K562 (cell line): ENCODE results near the gene SERPINB5.

Source experiments
- ADNP ChIP-seq: fragments of 200-800 bp; sonication (Bioruptor generic); IDR thresholded peaks from 2 replicates; pipeline ENCODE4 v1.6.1; 2016; ENCODE audit warnings: missing genetic modification characterization, missing compliant biosample characterization
- BRCA1 ChIP-seq, 2 experiments: fragments of 450-650 bp in 1 of 2; sonication (generic) in 1 of 2; formaldehyde crosslinking in 1 of 2; IDR thresholded peaks; 2 replicates each; pipeline versions ENCODE4 v1.5.0 to v1.6.1; 2017 to 2020; ENCODE audit warnings: mild to moderate bottlenecking in 1 of 2, missing genetic modification reagents in 1 of 2
- HDAC2 ChIP-seq: fragments of 450-650 bp; IDR thresholded peaks from 2 replicates; pipeline ENCODE4 v1.6.1; 2016; ENCODE audit warnings: mild to moderate bottlenecking
- NFYB ChIP-seq: IDR thresholded peaks from 2 replicates; pipeline ENCODE4 v1.6.1; 2011; ENCODE audit warnings: mild to moderate bottlenecking, moderate library complexity; ENCODE audit not compliant: insufficient read length; ENCODE audit errors: extremely low read depth
- RBM22 ChIP-seq: fragments of 200-400 bp; formaldehyde crosslinking; IDR thresholded peaks from 2 replicates; pipeline ENCODE4 v1.6.1; 2018; ENCODE audit warnings: low read length, low read depth; ENCODE audit not compliant: poor library complexity, severe bottlenecking
- ZNF121 ChIP-seq: sonication (generic); formaldehyde crosslinking; conservative IDR thresholded peaks from 2 replicates; pipeline ENCODE4 v1.8.0; 2022; ENCODE audit warnings: missing genetic modification reagents
- ZNF785 ChIP-seq: fragments of 250-450 bp; sonication (Bioruptor Pico); IDR thresholded peaks from 2 replicates; pipeline ENCODE4 v1.4.0; 2020; ENCODE audit warnings: mild to moderate bottlenecking
- TF ChIP-seq, protein P1 (sequence below): fragments of 450-650 bp; formaldehyde crosslinking; IDR thresholded peaks from 2 replicates; pipeline ENCODE4 v1.4.0; 2020; ENCODE audit warnings: mild to moderate bottlenecking, moderate library complexity
- TF ChIP-seq, protein P2 (sequence below), 2 experiments: fragments of 450-650 bp in 1 of 2; sonication (generic) in 1 of 2; formaldehyde crosslinking in 1 of 2; IDR thresholded peaks in 1 of 2; conservative IDR thresholded peaks in 1 of 2; 2 replicates each; pipeline versions ENCODE4 v1.6.1 to v1.8.1; 2016 to 2023; ENCODE audit warnings: mild to moderate bottlenecking in 2 of 2, moderate library complexity in 2 of 2, inconsistent platforms in 1 of 2, missing genetic modification reagents in 1 of 2
- TF ChIP-seq, protein P3 (sequence below): IDR thresholded peaks from 2 replicates; pipeline ENCODE4 v1.6.1; 2012; ENCODE audit warnings: low read depth, low read length, improper control_type of control experiment, borderline replicate concordance

DNA sequence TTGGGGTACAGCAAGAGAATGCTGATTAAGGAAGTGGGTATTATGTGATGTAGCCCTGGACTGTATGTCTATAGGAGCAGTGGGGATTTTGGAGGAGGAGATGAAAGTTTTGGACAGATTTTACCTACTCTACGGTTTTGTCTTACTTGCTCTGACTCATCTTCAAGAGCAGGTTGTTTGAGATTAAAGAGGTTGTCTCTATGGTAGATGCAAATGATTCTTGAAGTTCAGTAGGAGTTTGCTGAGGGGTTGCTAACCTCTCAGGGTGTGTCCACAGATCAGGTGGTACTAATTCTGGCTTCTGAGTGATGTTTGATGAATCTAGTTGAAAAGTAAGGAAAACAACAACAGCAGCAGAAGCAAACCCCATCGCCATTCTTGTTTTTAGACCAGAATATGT, 55.7 kb downstream of the SERPINB5 start:
- no peak for TF ChIP-seq BRCA1 (IDR thresholded peaks at IDR 0.05)
- no peak for TF ChIP-seq BRCA1 (CRISPR knock-in tag; IDR thresholded peaks at IDR 0.05)
- no peak for TF ChIP-seq NFYB
- no peak for TF ChIP-seq ZNF121 (CRISPR knock-in tag)
- TF ChIP-seq, protein P1, sequence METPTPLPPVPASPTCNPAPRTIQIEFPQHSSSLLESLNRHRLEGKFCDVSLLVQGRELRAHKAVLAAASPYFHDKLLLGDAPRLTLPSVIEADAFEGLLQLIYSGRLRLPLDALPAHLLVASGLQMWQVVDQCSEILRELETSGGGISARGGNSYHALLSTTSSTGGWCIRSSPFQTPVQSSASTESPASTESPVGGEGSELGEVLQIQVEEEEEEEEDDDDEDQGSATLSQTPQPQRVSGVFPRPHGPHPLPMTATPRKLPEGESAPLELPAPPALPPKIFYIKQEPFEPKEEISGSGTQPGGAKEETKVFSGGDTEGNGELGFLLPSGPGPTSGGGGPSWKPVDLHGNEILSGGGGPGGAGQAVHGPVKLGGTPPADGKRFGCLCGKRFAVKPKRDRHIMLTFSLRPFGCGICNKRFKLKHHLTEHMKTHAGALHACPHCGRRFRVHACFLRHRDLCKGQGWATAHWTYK (CRISPR knock-in tag): no peak
- TF ChIP-seq, protein P2, sequence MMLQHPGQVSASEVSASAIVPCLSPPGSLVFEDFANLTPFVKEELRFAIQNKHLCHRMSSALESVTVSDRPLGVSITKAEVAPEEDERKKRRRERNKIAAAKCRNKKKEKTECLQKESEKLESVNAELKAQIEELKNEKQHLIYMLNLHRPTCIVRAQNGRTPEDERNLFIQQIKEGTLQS (IDR thresholded peaks at IDR 0.05): no peak
- TF ChIP-seq, protein P2 (CRISPR knock-in tag; conservative IDR thresholded peaks at IDR 0.05): no peak
- TF ChIP-seq HDAC2: no peak
- no peak for TF ChIP-seq RBM22
- TF ChIP-seq, protein P3, sequence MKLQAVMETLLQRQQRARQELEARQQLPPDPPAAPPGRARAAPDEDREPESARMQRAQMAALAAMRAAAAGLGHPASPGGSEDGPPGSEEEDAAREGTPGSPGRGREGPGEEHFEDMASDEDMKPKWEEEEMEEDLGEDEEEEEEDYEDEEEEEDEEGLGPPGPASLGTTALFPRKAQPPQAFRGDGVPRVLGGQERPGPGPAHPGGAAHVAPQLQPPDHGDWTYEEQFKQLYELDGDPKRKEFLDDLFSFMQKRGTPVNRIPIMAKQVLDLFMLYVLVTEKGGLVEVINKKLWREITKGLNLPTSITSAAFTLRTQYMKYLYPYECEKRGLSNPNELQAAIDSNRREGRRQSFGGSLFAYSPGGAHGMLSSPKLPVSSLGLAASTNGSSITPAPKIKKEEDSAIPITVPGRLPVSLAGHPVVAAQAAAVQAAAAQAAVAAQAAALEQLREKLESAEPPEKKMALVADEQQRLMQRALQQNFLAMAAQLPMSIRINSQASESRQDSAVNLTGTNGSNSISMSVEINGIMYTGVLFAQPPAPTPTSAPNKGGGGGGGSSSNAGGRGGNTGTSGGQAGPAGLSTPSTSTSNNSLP: no peak
- TF ChIP-seq ZNF785 (CRISPR knock-in tag): no peak
- no peak for TF ChIP-seq ADNP
